HepG2 (cell line): ENCODE measurements around the gene NKIRAS1.

Source experiments
- NR2F6 ChIP-seq, 2 experiments: IDR thresholded peaks; 2 replicates each; pipeline ENCODE4 v1.6.1; 2016; ENCODE audit warnings: antibody characterized with exemption in 1 of 2, mild to moderate bottlenecking in 1 of 2
- PTBP1 ChIP-seq: fragments of 200-400 bp; formaldehyde crosslinking; IDR thresholded peaks from 2 replicates; pipeline ENCODE4 v1.6.1; 2018; ENCODE audit warnings: low read length, low read depth; ENCODE audit not compliant: poor library complexity, severe bottlenecking
- RFXAP ChIP-seq: sonication (generic); formaldehyde crosslinking; IDR thresholded peaks from 2 replicates; pipeline ENCODE4 v1.4.0; 2020; ENCODE audit warnings: missing genetic modification reagents, borderline replicate concordance
- TF ChIP-seq, protein P1 (sequence below): sonication (generic); formaldehyde crosslinking; IDR thresholded peaks from 2 replicates; pipeline ENCODE4 v1.5.0; 2020; ENCODE audit warnings: mild to moderate bottlenecking, missing genetic modification reagents, moderate library complexity

DNA sequence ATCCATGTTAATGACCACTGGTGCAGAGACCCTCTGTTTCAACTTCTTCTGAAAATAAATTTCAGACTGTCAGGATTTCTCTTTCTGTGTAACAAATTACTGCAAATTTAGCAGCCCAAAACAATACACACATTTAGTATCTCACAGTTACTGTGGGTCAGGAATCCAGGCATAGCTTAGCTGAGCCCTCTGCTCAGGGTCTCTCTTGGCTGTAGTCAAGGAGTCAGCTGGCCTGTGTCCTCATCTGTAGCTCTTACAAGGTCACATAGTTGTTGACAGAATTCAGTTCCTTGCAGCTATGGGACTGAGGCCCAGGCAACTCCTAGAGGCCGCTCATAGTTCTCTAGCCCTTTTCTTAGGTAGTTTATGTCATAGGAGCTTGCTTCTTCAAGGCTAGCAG is 51.9 kb downstream of the NKIRAS1 start:
- TF ChIP-seq NR2F6 (IDR thresholded peaks at IDR 0.05), result no peak
- TF ChIP-seq NR2F6 (CRISPR knock-in tag; IDR thresholded peaks at IDR 0.05), result no peak
- TF ChIP-seq, protein P1, sequence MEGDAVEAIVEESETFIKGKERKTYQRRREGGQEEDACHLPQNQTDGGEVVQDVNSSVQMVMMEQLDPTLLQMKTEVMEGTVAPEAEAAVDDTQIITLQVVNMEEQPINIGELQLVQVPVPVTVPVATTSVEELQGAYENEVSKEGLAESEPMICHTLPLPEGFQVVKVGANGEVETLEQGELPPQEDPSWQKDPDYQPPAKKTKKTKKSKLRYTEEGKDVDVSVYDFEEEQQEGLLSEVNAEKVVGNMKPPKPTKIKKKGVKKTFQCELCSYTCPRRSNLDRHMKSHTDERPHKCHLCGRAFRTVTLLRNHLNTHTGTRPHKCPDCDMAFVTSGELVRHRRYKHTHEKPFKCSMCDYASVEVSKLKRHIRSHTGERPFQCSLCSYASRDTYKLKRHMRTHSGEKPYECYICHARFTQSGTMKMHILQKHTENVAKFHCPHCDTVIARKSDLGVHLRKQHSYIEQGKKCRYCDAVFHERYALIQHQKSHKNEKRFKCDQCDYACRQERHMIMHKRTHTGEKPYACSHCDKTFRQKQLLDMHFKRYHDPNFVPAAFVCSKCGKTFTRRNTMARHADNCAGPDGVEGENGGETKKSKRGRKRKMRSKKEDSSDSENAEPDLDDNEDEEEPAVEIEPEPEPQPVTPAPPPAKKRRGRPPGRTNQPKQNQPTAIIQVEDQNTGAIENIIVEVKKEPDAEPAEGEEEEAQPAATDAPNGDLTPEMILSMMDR (CRISPR knock-in tag), result no peak
- no peak for TF ChIP-seq PTBP1
- TF ChIP-seq RFXAP (CRISPR knock-in tag), result no peak
